Effector memory CD4-positive, alpha-beta T cell (primary cell): ENCODE measurements around the gene CCNL1.
"Not testable (repeated sequence)": the region's sequence is repeated elsewhere in the genome, so short reads cannot be mapped to it uniquely, and the experiment has no call there.

ENCODE experiments used
- DNase-seq, 3 donors: peaks; one replicate each; pipeline ENCODE4 v3.0.0-alpha.2; 2020
- H3K27ac ChIP-seq: 2 replicates; pipeline ENCODE4 v1.7.0; 2013; ENCODE audit warnings: mild to moderate bottlenecking, low read length, moderate library complexity; ENCODE audit not compliant: insufficient read depth, poor library complexity, severe bottlenecking
- H3K27me3 ChIP-seq: replicated peaks from 2 replicates; pipeline ENCODE4 v1.7.0; 2013; ENCODE audit warnings: mild to moderate bottlenecking, low read length; ENCODE audit not compliant: insufficient read depth, control insufficient read depth, poor library complexity, severe bottlenecking
- H3K36me3 ChIP-seq: 2 replicates; pipeline ENCODE4 v1.7.0; 2013; ENCODE audit warnings: mild to moderate bottlenecking, low read length, moderate library complexity; ENCODE audit not compliant: control insufficient read depth, insufficient read depth
- H3K4me1 ChIP-seq: 2 replicates; pipeline ENCODE4 v1.7.0; 2013; ENCODE audit warnings: low read length, mild to moderate bottlenecking; ENCODE audit not compliant: control insufficient read depth, insufficient read depth, poor library complexity, severe bottlenecking
- H3K4me3 ChIP-seq: 2 replicates; pipeline ENCODE4 v1.7.0; 2013; ENCODE audit warnings: low read length, low read depth, mild to moderate bottlenecking; ENCODE audit not compliant: insufficient read depth, poor library complexity, severe bottlenecking
- H3K9me3 ChIP-seq: 2 replicates; pipeline ENCODE4 v1.7.0; 2013; ENCODE audit warnings: mild to moderate bottlenecking, low read length, moderate library complexity; ENCODE audit not compliant: control insufficient read depth

CCNL1 gene

GRCh38 chr3:157107644-157108133, 52.3 kb downstream of the CCNL1 start:
- Histone ChIP-seq H3K9me3 (no peaks in the 10 kb centered on the region), H3K36me3 (no peaks in the 10 kb centered on the region), H3K27me3 (no peaks in the 10 kb centered on the region), H3K4me3 (no peak overlapping the region), H3K27ac (no peak overlapping the region), H3K4me1 (peaks cover 5% of the 10 kb centered on the region)
- DNase-seq = no peak

GRCh38 chr3:157107037-157107436, 52.9 kb downstream of the CCNL1 start:
- H3K36me3 ChIP-seq = no peaks in the 10 kb centered on the region
- H3K4me3 ChIP-seq = no peak overlapping the region
- peaks cover 5% of the 10 kb centered on the region for H3K4me1 ChIP-seq
- no peak overlapping the region for H3K27ac ChIP-seq
- no peaks in the 10 kb centered on the region for H3K27me3 ChIP-seq
- H3K9me3 ChIP-seq = no peaks in the 10 kb centered on the region
- no peak for DNase-seq

GRCh38 chr3:157104928-157105652, 54.9 kb downstream of the CCNL1 start:
- H3K27ac ChIP-seq = no peak overlapping the region
- peaks cover 5% of the 10 kb centered on the region for H3K4me1 ChIP-seq
- H3K9me3 ChIP-seq = no peaks in the 10 kb centered on the region
- H3K4me3 ChIP-seq = no peak overlapping the region
- no peak for DNase-seq
- H3K27me3 ChIP-seq = no peaks in the 10 kb centered on the region
- H3K36me3 ChIP-seq = no peaks in the 10 kb centered on the region

- DNase-seq = no peak
- H3K27ac ChIP-seq = no peak overlapping the region
Measured at GRCh38 chr3:157104521-157104920, 55.4 kb downstream of the CCNL1 start.

GRCh38 chr3:157103860-157104259, 56.1 kb downstream of the CCNL1 start:
- H3K36me3 ChIP-seq = no peaks in the 10 kb centered on the region
- peaks cover 5% of the 10 kb centered on the region for H3K4me1 ChIP-seq
- H3K4me3 ChIP-seq = no peak overlapping the region
- H3K27ac ChIP-seq = no peak overlapping the region
- no peaks in the 10 kb centered on the region for H3K27me3 ChIP-seq
- no peak for DNase-seq
- H3K9me3 ChIP-seq = no peaks in the 10 kb centered on the region

More at GRCh38 chr3:157104521-157104920, 55.4 kb downstream of the CCNL1 start:
- Histone ChIP-seq H3K4me1 (peaks cover 5% of the 10 kb centered on the region), H3K9me3 (no peaks in the 10 kb centered on the region), H3K4me3 (no peak overlapping the region), H3K27me3 (no peaks in the 10 kb centered on the region), H3K36me3 (no peaks in the 10 kb centered on the region)

- Histone ChIP-seq H3K9me3 (no peaks in the 10 kb centered on the region), H3K4me3 (no peak overlapping the region), H3K27me3 (no peaks in the 10 kb centered on the region), H3K27ac (no peak overlapping the region), H3K36me3 (no peaks in the 10 kb centered on the region), H3K4me1 (peaks cover 5% of the 10 kb centered on the region)
- DNase-seq = no peak
Measured at GRCh38 chr3:157103280-157103679, 56.7 kb downstream of the CCNL1 start.

GRCh38 chr3:157102595-157102994, 57.4 kb downstream of the CCNL1 start:
- H3K4me3 ChIP-seq, H3K9me3 ChIP-seq, DNase-seq, H3K27ac ChIP-seq, H3K27me3 ChIP-seq, H3K4me1 ChIP-seq, H3K36me3 ChIP-seq: not testable (repeated sequence)

- Histone ChIP-seq H3K36me3 (no peaks in the 10 kb centered on the region), H3K27me3 (no peaks in the 10 kb centered on the region), H3K9me3 (no peaks in the 10 kb centered on the region), H3K27ac (no peak overlapping the region), H3K4me3 (no peak overlapping the region), H3K4me1 (peaks cover 5% of the 10 kb centered on the region)
- no peak for DNase-seq
Measured at GRCh38 chr3:157102098-157102497, 57.8 kb downstream of the CCNL1 start.

GRCh38 chr3:157101486-157101885, 58.5 kb downstream of the CCNL1 start:
- Histone ChIP-seq H3K4me1 (peaks cover 5% of the 10 kb centered on the region), H3K27ac (no peak overlapping the region), H3K9me3 (no peaks in the 10 kb centered on the region), H3K27me3 (no peaks in the 10 kb centered on the region), H3K4me3 (no peak overlapping the region), H3K36me3 (no peaks in the 10 kb centered on the region)
- DNase-seq = no peak

GRCh38 chr3:157100608-157101396, 59.1 kb downstream of the CCNL1 start:
- H3K4me1 ChIP-seq = peaks cover 5% of the 10 kb centered on the region
- H3K4me3 ChIP-seq = no peak overlapping the region
- H3K27me3 ChIP-seq = no peaks in the 10 kb centered on the region
- H3K9me3 ChIP-seq = no peaks in the 10 kb centered on the region
- no peaks in the 10 kb centered on the region for H3K36me3 ChIP-seq
- H3K27ac ChIP-seq = no peak overlapping the region
- DNase-seq = no peak
